ENCODE data around the gene SLC25A19. TPM values are rescaled to one million over a fixed set of nuclear protein-coding genes. Genes with fewer than 3 reads are reported as not detected.

SLC25A19 gene
- total and polyA plus RNA-seq, 2 experiments from 2014 or later = 17.9 to 22.4 TPM

GRCh38 chr17:75246404-75246803 is 42.8 kb downstream of the SLC25A19 start:
- Histone ChIP-seq H3K36me3 (ENCODE audit: insufficient read depth) (peaks cover 11% of the 10 kb centered on the region; the same call in 1 of the 2 replicates), H4K20me1 (replicated peaks; ENCODE audit: insufficient read depth) (no peaks in the 10 kb centered on the region; the same call in 1 of the 2 replicates), H3K79me2 (replicated peaks; ENCODE audit: insufficient read depth) (peaks cover 41% of the 10 kb centered on the region), H3F3A (replicated peaks; ENCODE audit: low read depth) (peaks cover 17% of the 10 kb centered on the region), H3K4me2 (no peak overlapping the region), H3K4me3 (no peak overlapping the region), H3K9me2 (ENCODE audit: insufficient read depth) (no peaks in the 10 kb centered on the region), H2AFZ (no peak overlapping the region), H3K27me3 (ENCODE audit: insufficient read depth) (no peaks in the 10 kb centered on the region), H3K4me1 (ENCODE audit: insufficient read depth) (peaks cover 16% of the 10 kb centered on the region), H3K27ac (ENCODE audit: low read depth) (no peak overlapping the region)
- peaks cover 38% of the 10 kb centered on the region for H3K36me3 Mint-ChIP-seq (ENCODE audit: low read depth)
- ATAC-seq (no peak), DNase-seq (ENCODE audit: low spot score) (no peak)
- TF ChIP-seq NANOG (IDR thresholded peaks at IDR 0.05; ENCODE audit: borderline replicate concordance) (no peak), ZNF114 (CRISPR knock-in tag; IDR thresholded peaks at IDR 0.05) (no peak), CREB1 (CRISPR knock-in tag; IDR thresholded peaks at IDR 0.05; ENCODE audit: low read depth) (no peak), POLR2AphosphoS5 (IDR thresholded peaks at IDR 0.05; ENCODE audit: low read depth) (no peak), EZH2 (IDR thresholded peaks at IDR 0.05; ENCODE audit: low read depth, unreplicated experiment) (no peak), EZH2phosphoT487 (IDR thresholded peaks at IDR 0.05; ENCODE audit: unreplicated experiment) (no peak), JUNB (IDR thresholded peaks at IDR 0.05; ENCODE audit: unreplicated experiment) (no peak)
- TF ChIP-seq, protein P1, sequence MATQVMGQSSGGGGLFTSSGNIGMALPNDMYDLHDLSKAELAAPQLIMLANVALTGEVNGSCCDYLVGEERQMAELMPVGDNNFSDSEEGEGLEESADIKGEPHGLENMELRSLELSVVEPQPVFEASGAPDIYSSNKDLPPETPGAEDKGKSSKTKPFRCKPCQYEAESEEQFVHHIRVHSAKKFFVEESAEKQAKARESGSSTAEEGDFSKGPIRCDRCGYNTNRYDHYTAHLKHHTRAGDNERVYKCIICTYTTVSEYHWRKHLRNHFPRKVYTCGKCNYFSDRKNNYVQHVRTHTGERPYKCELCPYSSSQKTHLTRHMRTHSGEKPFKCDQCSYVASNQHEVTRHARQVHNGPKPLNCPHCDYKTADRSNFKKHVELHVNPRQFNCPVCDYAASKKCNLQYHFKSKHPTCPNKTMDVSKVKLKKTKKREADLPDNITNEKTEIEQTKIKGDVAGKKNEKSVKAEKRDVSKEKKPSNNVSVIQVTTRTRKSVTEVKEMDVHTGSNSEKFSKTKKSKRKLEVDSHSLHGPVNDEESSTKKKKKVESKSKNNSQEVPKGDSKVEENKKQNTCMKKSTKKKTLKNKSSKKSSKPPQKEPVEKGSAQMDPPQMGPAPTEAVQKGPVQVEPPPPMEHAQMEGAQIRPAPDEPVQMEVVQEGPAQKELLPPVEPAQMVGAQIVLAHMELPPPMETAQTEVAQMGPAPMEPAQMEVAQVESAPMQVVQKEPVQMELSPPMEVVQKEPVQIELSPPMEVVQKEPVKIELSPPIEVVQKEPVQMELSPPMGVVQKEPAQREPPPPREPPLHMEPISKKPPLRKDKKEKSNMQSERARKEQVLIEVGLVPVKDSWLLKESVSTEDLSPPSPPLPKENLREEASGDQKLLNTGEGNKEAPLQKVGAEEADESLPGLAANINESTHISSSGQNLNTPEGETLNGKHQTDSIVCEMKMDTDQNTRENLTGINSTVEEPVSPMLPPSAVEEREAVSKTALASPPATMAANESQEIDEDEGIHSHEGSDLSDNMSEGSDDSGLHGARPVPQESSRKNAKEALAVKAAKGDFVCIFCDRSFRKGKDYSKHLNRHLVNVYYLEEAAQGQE (IDR thresholded peaks at IDR 0.05; ENCODE audit: unreplicated experiment) = no peak
- TF ChIP-seq, protein P2, sequence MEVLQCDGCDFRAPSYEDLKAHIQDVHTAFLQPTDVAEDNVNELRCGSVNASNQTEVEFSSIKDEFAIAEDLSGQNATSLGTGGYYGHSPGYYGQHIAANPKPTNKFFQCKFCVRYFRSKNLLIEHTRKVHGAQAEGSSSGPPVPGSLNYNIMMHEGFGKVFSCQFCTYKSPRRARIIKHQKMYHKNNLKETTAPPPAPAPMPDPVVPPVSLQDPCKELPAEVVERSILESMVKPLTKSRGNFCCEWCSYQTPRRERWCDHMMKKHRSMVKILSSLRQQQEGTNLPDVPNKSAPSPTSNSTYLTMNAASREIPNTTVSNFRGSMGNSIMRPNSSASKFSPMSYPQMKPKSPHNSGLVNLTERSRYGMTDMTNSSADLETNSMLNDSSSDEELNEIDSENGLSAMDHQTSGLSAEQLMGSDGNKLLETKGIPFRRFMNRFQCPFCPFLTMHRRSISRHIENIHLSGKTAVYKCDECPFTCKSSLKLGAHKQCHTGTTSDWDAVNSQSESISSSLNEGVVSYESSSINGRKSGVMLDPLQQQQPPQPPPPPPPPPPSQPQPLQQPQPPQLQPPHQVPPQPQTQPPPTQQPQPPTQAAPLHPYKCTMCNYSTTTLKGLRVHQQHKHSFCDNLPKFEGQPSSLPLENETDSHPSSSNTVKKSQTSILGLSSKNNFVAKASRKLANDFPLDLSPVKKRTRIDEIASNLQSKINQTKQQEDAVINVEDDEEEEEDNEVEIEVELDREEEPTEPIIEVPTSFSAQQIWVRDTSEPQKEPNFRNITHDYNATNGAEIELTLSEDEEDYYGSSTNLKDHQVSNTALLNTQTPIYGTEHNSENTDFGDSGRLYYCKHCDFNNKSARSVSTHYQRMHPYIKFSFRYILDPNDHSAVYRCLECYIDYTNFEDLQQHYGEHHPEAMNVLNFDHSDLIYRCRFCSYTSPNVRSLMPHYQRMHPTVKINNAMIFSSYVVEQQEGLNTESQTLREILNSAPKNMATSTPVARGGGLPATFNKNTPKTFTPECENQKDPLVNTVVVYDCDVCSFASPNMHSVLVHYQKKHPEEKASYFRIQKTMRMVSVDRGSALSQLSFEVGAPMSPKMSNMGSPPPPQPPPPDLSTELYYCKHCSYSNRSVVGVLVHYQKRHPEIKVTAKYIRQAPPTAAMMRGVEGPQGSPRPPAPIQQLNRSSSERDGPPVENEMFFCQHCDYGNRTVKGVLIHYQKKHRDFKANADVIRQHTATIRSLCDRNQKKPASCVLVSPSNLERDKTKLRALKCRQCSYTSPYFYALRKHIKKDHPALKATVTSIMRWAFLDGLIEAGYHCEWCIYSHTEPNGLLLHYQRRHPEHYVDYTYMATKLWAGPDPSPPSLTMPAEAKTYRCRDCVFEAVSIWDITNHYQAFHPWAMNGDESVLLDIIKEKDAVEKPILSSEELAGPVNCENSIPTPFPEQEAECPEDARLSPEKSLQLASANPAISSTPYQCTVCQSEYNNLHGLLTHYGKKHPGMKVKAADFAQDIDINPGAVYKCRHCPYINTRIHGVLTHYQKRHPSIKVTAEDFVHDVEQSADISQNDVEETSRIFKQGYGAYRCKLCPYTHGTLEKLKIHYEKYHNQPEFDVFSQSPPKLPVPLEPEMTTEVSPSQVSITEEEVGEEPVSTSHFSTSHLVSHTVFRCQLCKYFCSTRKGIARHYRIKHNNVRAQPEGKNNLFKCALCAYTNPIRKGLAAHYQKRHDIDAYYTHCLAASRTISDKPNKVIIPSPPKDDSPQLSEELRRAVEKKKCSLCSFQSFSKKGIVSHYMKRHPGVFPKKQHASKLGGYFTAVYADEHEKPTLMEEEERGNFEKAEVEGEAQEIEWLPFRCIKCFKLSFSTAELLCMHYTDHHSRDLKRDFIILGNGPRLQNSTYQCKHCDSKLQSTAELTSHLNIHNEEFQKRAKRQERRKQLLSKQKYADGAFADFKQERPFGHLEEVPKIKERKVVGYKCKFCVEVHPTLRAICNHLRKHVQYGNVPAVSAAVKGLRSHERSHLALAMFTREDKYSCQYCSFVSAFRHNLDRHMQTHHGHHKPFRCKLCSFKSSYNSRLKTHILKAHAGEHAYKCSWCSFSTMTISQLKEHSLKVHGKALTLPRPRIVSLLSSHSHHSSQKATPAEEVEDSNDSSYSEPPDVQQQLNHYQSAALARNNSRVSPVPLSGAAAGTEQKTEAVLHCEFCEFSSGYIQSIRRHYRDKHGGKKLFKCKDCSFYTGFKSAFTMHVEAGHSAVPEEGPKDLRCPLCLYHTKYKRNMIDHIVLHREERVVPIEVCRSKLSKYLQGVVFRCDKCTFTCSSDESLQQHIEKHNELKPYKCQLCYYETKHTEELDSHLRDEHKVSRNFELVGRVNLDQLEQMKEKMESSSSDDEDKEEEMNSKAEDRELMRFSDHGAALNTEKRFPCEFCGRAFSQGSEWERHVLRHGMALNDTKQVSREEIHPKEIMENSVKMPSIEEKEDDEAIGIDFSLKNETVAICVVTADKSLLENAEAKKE (CRISPR knock-in tag; IDR thresholded peaks at IDR 0.05) = no peak
- TF ChIP-seq, protein P3, sequence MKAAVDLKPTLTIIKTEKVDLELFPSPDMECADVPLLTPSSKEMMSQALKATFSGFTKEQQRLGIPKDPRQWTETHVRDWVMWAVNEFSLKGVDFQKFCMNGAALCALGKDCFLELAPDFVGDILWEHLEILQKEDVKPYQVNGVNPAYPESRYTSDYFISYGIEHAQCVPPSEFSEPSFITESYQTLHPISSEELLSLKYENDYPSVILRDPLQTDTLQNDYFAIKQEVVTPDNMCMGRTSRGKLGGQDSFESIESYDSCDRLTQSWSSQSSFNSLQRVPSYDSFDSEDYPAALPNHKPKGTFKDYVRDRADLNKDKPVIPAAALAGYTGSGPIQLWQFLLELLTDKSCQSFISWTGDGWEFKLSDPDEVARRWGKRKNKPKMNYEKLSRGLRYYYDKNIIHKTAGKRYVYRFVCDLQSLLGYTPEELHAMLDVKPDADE (IDR thresholded peaks at IDR 0.05) = no peak
- TF ChIP-seq, protein P4, sequence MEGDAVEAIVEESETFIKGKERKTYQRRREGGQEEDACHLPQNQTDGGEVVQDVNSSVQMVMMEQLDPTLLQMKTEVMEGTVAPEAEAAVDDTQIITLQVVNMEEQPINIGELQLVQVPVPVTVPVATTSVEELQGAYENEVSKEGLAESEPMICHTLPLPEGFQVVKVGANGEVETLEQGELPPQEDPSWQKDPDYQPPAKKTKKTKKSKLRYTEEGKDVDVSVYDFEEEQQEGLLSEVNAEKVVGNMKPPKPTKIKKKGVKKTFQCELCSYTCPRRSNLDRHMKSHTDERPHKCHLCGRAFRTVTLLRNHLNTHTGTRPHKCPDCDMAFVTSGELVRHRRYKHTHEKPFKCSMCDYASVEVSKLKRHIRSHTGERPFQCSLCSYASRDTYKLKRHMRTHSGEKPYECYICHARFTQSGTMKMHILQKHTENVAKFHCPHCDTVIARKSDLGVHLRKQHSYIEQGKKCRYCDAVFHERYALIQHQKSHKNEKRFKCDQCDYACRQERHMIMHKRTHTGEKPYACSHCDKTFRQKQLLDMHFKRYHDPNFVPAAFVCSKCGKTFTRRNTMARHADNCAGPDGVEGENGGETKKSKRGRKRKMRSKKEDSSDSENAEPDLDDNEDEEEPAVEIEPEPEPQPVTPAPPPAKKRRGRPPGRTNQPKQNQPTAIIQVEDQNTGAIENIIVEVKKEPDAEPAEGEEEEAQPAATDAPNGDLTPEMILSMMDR (conservative IDR thresholded peaks at IDR 0.05; ENCODE audit: low read depth in 2 of 2) = no peak
- no peaks in the 10 kb centered on the region for H3K9me3 Mint-ChIP-seq
- H3K4me3 Mint-ChIP-seq = no peak overlapping the region
- H3K4me1 Mint-ChIP-seq = peaks cover 15% of the 10 kb centered on the region
- peaks cover 7% of the 10 kb centered on the region for H3K27me3 Mint-ChIP-seq (ENCODE audit: insufficient read depth, low read depth, poor library complexity)
- no peak overlapping the region for H3K27ac Mint-ChIP-seq

Data from GM23338 (cell line).